ENCODE results near the gene PPP1R3C.

GRCh38 chr10:91679296-91679695 is 46.4 kb upstream of the PPP1R3C start:
- TF ChIP-seq CTCF (IDR thresholded peaks at IDR 0.05; ENCODE audit: low read depth, low read length, missing input control) (no peak), YY1 (IDR thresholded peaks at IDR 0.05) (no peak), RAD21 (IDR thresholded peaks at IDR 0.05) (no peak)
